HEK293T (cell line): ENCODE measurements around the gene ARID1B.

Source experiments
- BHLHE40 ChIP-seq: fragments of 450-650 bp; IDR thresholded peaks from 2 replicates; pipeline ENCODE4 v1.6.1; 2016; ENCODE audit warnings: mild to moderate bottlenecking, moderate library complexity, borderline replicate concordance
- CTBP1 ChIP-seq: fragments of 450-650 bp; IDR thresholded peaks from 2 replicates; pipeline ENCODE4 v1.6.1; 2016; ENCODE audit warnings: borderline replicate concordance
- FOXA1 ChIP-seq: fragments of 450-650 bp; IDR thresholded peaks from 2 replicates; pipeline ENCODE4 v1.6.1; 2016; ENCODE audit warnings: mild to moderate bottlenecking
- FOXM1 ChIP-seq: fragments of 450-650 bp; IDR thresholded peaks from 2 replicates; pipeline ENCODE4 v1.6.1; 2017; ENCODE audit warnings: mild to moderate bottlenecking, borderline replicate concordance
- PKNOX1 ChIP-seq: fragments of 450-650 bp; IDR thresholded peaks from 2 replicates; pipeline ENCODE4 v1.6.1; 2016
- SP1 ChIP-seq: fragments of 450-650 bp; IDR thresholded peaks from 2 replicates; pipeline ENCODE4 v1.6.1; 2017
- TARDBP ChIP-seq: fragments of 450-650 bp; IDR thresholded peaks from 2 replicates; pipeline ENCODE4 v1.6.1; 2016
- ZNF384 ChIP-seq: fragments of 450-650 bp; IDR thresholded peaks from 2 replicates; pipeline ENCODE4 v1.6.1; 2016

GRCh38 chr6:157072128-157072527, 294.9 kb downstream of the ARID1B start:
- TF ChIP-seq TARDBP (no peak), SP1 (no peak), BHLHE40 (no peak), CTBP1 (no peak), ZNF384 (no peak), PKNOX1 (no peak), FOXA1 (no peak), FOXM1 (no peak)
